HFF-Myc (cell line): ENCODE data around the gene ZNF182.

Source experiments
- DNase-seq: peaks from one replicate; pipeline ENCODE4 v3.0.0-alpha.2; 2011; ENCODE audit warnings: low read depth; ENCODE audit errors: extremely low read depth
- H3K4me3 ChIP-seq: replicated peaks from 2 replicates; pipeline ENCODE4 v1.5.1; 2011; ENCODE audit warnings: low read depth, mild to moderate bottlenecking, control low read depth, low read length
- CTCF ChIP-seq: IDR thresholded peaks from 2 replicates; pipeline ENCODE4 v1.5.1; 2012; ENCODE audit warnings: mild to moderate bottlenecking, low read depth, low read length, control low read depth; ENCODE audit errors: missing control alignments

ZNF182 gene

GRCh38 chrX:48003367-48003757 lies 427 bp downstream of the ZNF182 start:
- peak overlapping the region; percentile 66 for H3K4me3 ChIP-seq
- no peak for TF ChIP-seq CTCF
- DNase-seq, result no peak

- TF ChIP-seq CTCF, result no peak
- H3K4me3 ChIP-seq, result peak overlapping the region; percentile 66
- DNase-seq, result no peak
These were observed 860 bp downstream of the ZNF182 start for GRCh38 chrX:48002929-48003328.

GRCh38 chrX:48002319-48002718 lies 1.5 kb downstream of the ZNF182 start:
- TF ChIP-seq CTCF, result no peak
- no peak for DNase-seq
- peak overlapping the region; percentile 66 for H3K4me3 ChIP-seq

GRCh38 chrX:48001260-48001659 lies 2.5 kb downstream of the ZNF182 start:
- no peak for TF ChIP-seq CTCF
- DNase-seq, result no peak

GRCh38 chrX:47992669-47993068 lies 11.1 kb downstream of the ZNF182 start:
- TF ChIP-seq CTCF, result no peak
- H3K4me3 ChIP-seq, result no peak overlapping the region
- no peak for DNase-seq

More at GRCh38 chrX:48001260-48001659, 2.5 kb downstream of the ZNF182 start:
- H3K4me3 ChIP-seq, result no peak overlapping the region

GRCh38 chrX:47992095-47992380 lies 11.8 kb downstream of the ZNF182 start:
- no peak overlapping the region for H3K4me3 ChIP-seq
- no peak for TF ChIP-seq CTCF
- no peak for DNase-seq

GRCh38 chrX:47991263-47992094 lies 12.3 kb downstream of the ZNF182 start:
- no peak overlapping the region for H3K4me3 ChIP-seq
- no peak for DNase-seq
- TF ChIP-seq CTCF, result no peak
